Activated B cell treated with CpG ODN at 0.5 μM for 24 hours (primary cell): ENCODE results near the gene ATP8A2. TPM values are rescaled to one million over a fixed set of nuclear protein-coding genes. Genes with fewer than 3 reads are reported as not detected.

Source experiments
- ATAC-seq: fragments of 200-7000 bp; cut with Tn5 transposase; one replicate; pipeline ENCODE4 v1.10.0; 2021; ENCODE audit warnings: low read depth, mild to moderate bottlenecking, moderate library complexity
- CTCF ChIA-PET: fragments of 350-600 bp; sonication (Branson Sonifier 250); formaldehyde crosslinking; loops from one replicate; lab custom pipeline; 2021; ENCODE audit warnings: antibody characterized with exemption; lab: Charles Lee
- POLR2A ChIA-PET: fragments of 350-600 bp; sonication (Branson Sonifier 250); formaldehyde crosslinking; loops from one replicate; lab custom pipeline; 2021; ENCODE audit warnings: antibody characterized with exemption; lab: Charles Lee
- DNase-seq: peaks from one replicate; pipeline ENCODE4 v3.0.0; 2022
- H3K27ac Mint-ChIP-seq: one replicate; pipeline ENCODE4 v1.8.0; 2020; ENCODE audit warnings: mixed read lengths
- H3K27me3 Mint-ChIP-seq: one replicate; pipeline ENCODE4 v1.8.0; 2021; ENCODE audit warnings: mixed read lengths
- H3K36me3 Mint-ChIP-seq: one replicate; pipeline ENCODE4 v1.8.0; 2021; ENCODE audit warnings: low read depth, mixed read lengths
- H3K4me1 Mint-ChIP-seq: one replicate; pipeline ENCODE4 v1.8.0; 2021; ENCODE audit warnings: mixed read lengths
- H3K4me3 Mint-ChIP-seq: one replicate; pipeline ENCODE4 v1.8.0; 2020; ENCODE audit warnings: mild to moderate bottlenecking, mixed read lengths
- H3K9me3 Mint-ChIP-seq: one replicate; pipeline ENCODE4 v1.8.0; 2020; ENCODE audit warnings: mixed read lengths
- CTCF ChIP-seq: fragments of 200-600 bp; IDR thresholded peaks from one replicate; pipeline ENCODE4 v1.8.0; 2022; ENCODE audit warnings: antibody characterized with exemption, mild to moderate bottlenecking
- intact Hi-C: fragments of 100-400 bp; cut with micrococcal nuclease; formaldehyde crosslinking; loops from one replicate; pipeline ENCODE4 v1.15.1; 2024
- total RNA-seq: library from RNA; stranded (reverse); gene quantifications from 2 replicates; pipeline ENCODE4 v1.2.3, GENCODE V29; 2022

The ATP8A2 gene
- total RNA-seq, 1 donor from 2014 or later, result not detected

GRCh38 chr13:25874907-25875306 lies 503.1 kb downstream of the ATP8A2 start:
- ChIA-PET CTCF (no interaction called here), POLR2A (no interaction called here)
- H3K9me3 Mint-ChIP-seq, result no peaks in the 10 kb centered on the region
- DNase-seq (no peak), ATAC-seq (no peak)
- no peaks in the 10 kb centered on the region for H3K36me3 Mint-ChIP-seq
- H3K4me1 Mint-ChIP-seq, result no peaks in the 10 kb centered on the region
- no peak overlapping the region for H3K4me3 Mint-ChIP-seq
- TF ChIP-seq CTCF, result no peak
- intact Hi-C loops, result no loop called here
- no peaks in the 10 kb centered on the region for H3K27me3 Mint-ChIP-seq
- no peak overlapping the region for H3K27ac Mint-ChIP-seq

GRCh38 chr13:25876247-25876646 lies 504.5 kb downstream of the ATP8A2 start:
- ChIA-PET POLR2A (no interaction called here), CTCF (no interaction called here)
- no peaks in the 10 kb centered on the region for H3K4me1 Mint-ChIP-seq
- no peaks in the 10 kb centered on the region for H3K27me3 Mint-ChIP-seq
- no peaks in the 10 kb centered on the region for H3K9me3 Mint-ChIP-seq
- no peak for ATAC-seq
- H3K4me3 Mint-ChIP-seq, result no peak overlapping the region
- no peak overlapping the region for H3K27ac Mint-ChIP-seq
- H3K36me3 Mint-ChIP-seq, result no peaks in the 10 kb centered on the region
- intact Hi-C loops, result no loop called here
- DNase-seq, result no peak
- no peak for TF ChIP-seq CTCF

GRCh38 chr13:25879466-25879865 lies 507.7 kb downstream of the ATP8A2 start:
- no peak for TF ChIP-seq CTCF
- POLR2A ChIA-PET, result no interaction called here
- Mint-ChIP-seq H3K27ac (no peak overlapping the region), H3K4me1 (no peaks in the 10 kb centered on the region), H3K27me3 (peaks cover 1% of the 10 kb centered on the region), H3K4me3 (no peak overlapping the region), H3K9me3 (no peaks in the 10 kb centered on the region), H3K36me3 (no peaks in the 10 kb centered on the region)
- ATAC-seq (no peak), DNase-seq (no peak)
- CTCF ChIA-PET, result no interaction called here
- intact Hi-C loops, result no loop called here

- Mint-ChIP-seq H3K36me3 (no peaks in the 10 kb centered on the region), H3K27ac (no peak overlapping the region), H3K27me3 (peaks cover 1% of the 10 kb centered on the region), H3K9me3 (no peaks in the 10 kb centered on the region), H3K4me3 (no peak overlapping the region), H3K4me1 (no peaks in the 10 kb centered on the region)
- TF ChIP-seq CTCF, result no peak
- DNase-seq, result no peak
- ChIA-PET CTCF (no interaction called here), POLR2A (no interaction called here)
- no peak for ATAC-seq
- intact Hi-C loops, result no loop called here
These were observed 509.6 kb downstream of the ATP8A2 start for GRCh38 chr13:25881136-25881926.

- DNase-seq (no peak), ATAC-seq (no peak)
- H3K4me3 Mint-ChIP-seq, result no peak overlapping the region
- no peak overlapping the region for H3K27ac Mint-ChIP-seq
- POLR2A ChIA-PET, result no interaction called here
- TF ChIP-seq CTCF, result no peak
- peaks cover 1% of the 10 kb centered on the region for H3K27me3 Mint-ChIP-seq
- CTCF ChIA-PET, result no interaction called here
- no peaks in the 10 kb centered on the region for H3K9me3 Mint-ChIP-seq
- no peaks in the 10 kb centered on the region for H3K36me3 Mint-ChIP-seq
- intact Hi-C loops, result no loop called here
- no peaks in the 10 kb centered on the region for H3K4me1 Mint-ChIP-seq
These were observed 510.2 kb downstream of the ATP8A2 start for GRCh38 chr13:25881971-25882451.
